Kidney epithelial cell (primary cell): ENCODE results near the gene TAF6L. TPM values are rescaled to one million over a fixed set of nuclear protein-coding genes. Genes with fewer than 3 reads are reported as not detected.
"Not testable (repeated sequence)": the region's sequence is repeated elsewhere in the genome, so short reads cannot be mapped to it uniquely, and the experiment has no call there.

ENCODE experiments used
- DNase-seq: peaks from one replicate; pipeline ENCODE4 v3.0.0-alpha.2; 2010; ENCODE audit warnings: low read depth
- H3K27me3 ChIP-seq: 2 replicates; pipeline ENCODE4 v1.6.0; 2011; ENCODE audit warnings: low read length; ENCODE audit not compliant: control insufficient read depth, insufficient read depth
- H3K36me3 ChIP-seq: 2 replicates; pipeline ENCODE4 v1.5.1; 2011; ENCODE audit warnings: low read length; ENCODE audit not compliant: control insufficient read depth, insufficient read depth
- H3K4me3 ChIP-seq: 2 replicates; pipeline ENCODE4 v1.5.1; 2011; ENCODE audit warnings: low read depth, mild to moderate bottlenecking, control low read depth, low read length
- CTCF ChIP-seq: IDR thresholded peaks from 2 replicates; pipeline ENCODE4 v1.5.1; 2011; ENCODE audit warnings: mild to moderate bottlenecking, moderate library complexity, low read length, control low read depth, inconsistent platforms; ENCODE audit not compliant: insufficient read depth, poor library complexity, severe bottlenecking
- total RNA-seq: library from RNA; depleted of rRNA; stranded (reverse); fragments of >200 nt; gene quantifications from 2 replicates; pipeline ENCODE4 v1.2.3, GENCODE V29; 2015

The TAF6L gene
- total RNA-seq, 1 donor from 2014 or later, result 29.1 TPM

- no peak overlapping the region for H3K4me3 ChIP-seq
- H3K27me3 ChIP-seq, result no peaks in the 10 kb centered on the region
- DNase-seq, result no peak
- H3K36me3 ChIP-seq, result no peaks in the 10 kb centered on the region
- no peak for TF ChIP-seq CTCF
Observed at GRCh38 chr11:62823677-62824076, 52.5 kb downstream of the TAF6L start.

GRCh38 chr11:62828130-62828529, 56.9 kb downstream of the TAF6L start:
- H3K27me3 ChIP-seq, DNase-seq, H3K36me3 ChIP-seq, H3K4me3 ChIP-seq: not testable (repeated sequence)

GRCh38 chr11:62830904-62831519, 59.8 kb downstream of the TAF6L start:
- H3K4me3 ChIP-seq, result peak overlapping the region; percentile 81
- no peak for TF ChIP-seq CTCF
- no peak for DNase-seq
- H3K36me3 ChIP-seq, result peaks cover 3% of the 10 kb centered on the region
- no peaks in the 10 kb centered on the region for H3K27me3 ChIP-seq

- peak within 1 kb of the TSS; percentile 81 for H3K4me3 ChIP-seq
- DNase-seq, result peak; percentile 93
- no peaks in the 10 kb centered on the region for H3K27me3 ChIP-seq
- peaks cover 3% of the 10 kb centered on the region for H3K36me3 ChIP-seq
- no peak for TF ChIP-seq CTCF
Observed at GRCh38 chr11:62831520-62832335, 60.5 kb downstream of the TAF6L start, which contains the start of gene STX5. Gene STX5 (minus strand): TSS chr11:62832051. CDS start chr11:62831243, 808 bp downstream.

GRCh38 chr11:62832336-62833234, 61.4 kb downstream of the TAF6L start, which contains the start of gene TEX54:
Gene TEX54 (minus strand): TSS chr11:62832841.
- no peak for DNase-seq
- Histone ChIP-seq H3K4me3 (peak within 1 kb of the TSS; percentile 81), H3K27me3 (no peaks in the 10 kb centered on the region), H3K36me3 (peaks cover 3% of the 10 kb centered on the region)
- no peak for TF ChIP-seq CTCF

- Histone ChIP-seq H3K4me3 (no peak overlapping the region), H3K27me3 (no peaks in the 10 kb centered on the region), H3K36me3 (peaks cover 2% of the 10 kb centered on the region)
- no peak for TF ChIP-seq CTCF
- DNase-seq, result no peak
Observed at GRCh38 chr11:62835336-62835735, 64.1 kb downstream of the TAF6L start.
